SU-DHL-6 (cell line): ENCODE data around the gene ADAMTS14.

Experiments
- H2AFZ ChIP-seq: fragments of 200-600 bp; sonication (generic); 2 replicates; pipeline ENCODE4 v1.6.1; 2014; ENCODE audit warnings: low read depth, mild to moderate bottlenecking, moderate library complexity, mixed read lengths, antibody characterized with exemption, low read length; ENCODE audit not compliant: severe bottlenecking
- H3F3A ChIP-seq: fragments of 200-600 bp; shearing (Covaris generic); 2 replicates; pipeline ENCODE4 v1.6.0; 2016; ENCODE audit warnings: antibody characterized with exemption, mild to moderate bottlenecking; ENCODE audit not compliant: insufficient read depth
- H3K27ac ChIP-seq: fragments of 200-600 bp; sonication (generic); 2 replicates; pipeline ENCODE4 v1.5.1; 2016; ENCODE audit warnings: low read depth, mild to moderate bottlenecking, low read length, moderate library complexity, mixed read lengths
- H3K27me3 ChIP-seq: fragments of 200-600 bp; sonication (generic), shearing (Covaris generic); 2 replicates; pipeline ENCODE4 v1.6.0; 2014; ENCODE audit warnings: mild to moderate bottlenecking, low read length
- H3K36me3 ChIP-seq: fragments of 200-600 bp; sonication (generic); 2 replicates; pipeline ENCODE4 v1.6.1; 2014; ENCODE audit warnings: mild to moderate bottlenecking, low read length, mixed read lengths
- H3K4me2 ChIP-seq: fragments of 300-600, 200-600 bp; shearing (Covaris generic), sonication (generic); 2 replicates; pipeline ENCODE4 v1.6.0; 2014; ENCODE audit warnings: low read length, low read depth, mild to moderate bottlenecking; ENCODE audit not compliant: poor library complexity, severe bottlenecking
- H3K4me3 ChIP-seq: fragments of 200-600 bp; sonication (generic); 2 replicates; pipeline ENCODE4 v1.5.1; 2014; ENCODE audit warnings: antibody characterized with exemption, low read length, mild to moderate bottlenecking, mixed read lengths; ENCODE audit not compliant: insufficient read depth, poor library complexity, severe bottlenecking
- H3K79me2 ChIP-seq: fragments of 200-600 bp; sonication (generic); 2 replicates; pipeline ENCODE4 v1.6.1; 2014; ENCODE audit warnings: mild to moderate bottlenecking, low read length, moderate library complexity; ENCODE audit not compliant: insufficient read depth
- H3K9ac ChIP-seq: fragments of 200-600 bp; sonication (generic); 2 replicates; pipeline ENCODE4 v1.7.0; 2014; ENCODE audit warnings: mild to moderate bottlenecking, low read length
- H3K9me2 ChIP-seq: fragments of 200-600 bp; sonication (generic); replicated peaks from 2 replicates; pipeline ENCODE4 v1.6.1; 2014; ENCODE audit warnings: low read length; ENCODE audit not compliant: insufficient read depth
- H3K9me3 ChIP-seq: fragments of 200-600 bp; sonication (generic); 2 replicates; pipeline ENCODE4 v1.6.1; 2014; ENCODE audit warnings: low read length, mixed read lengths; ENCODE audit not compliant: insufficient read depth
- H4K20me1 ChIP-seq: fragments of 200-600 bp; sonication (generic); 2 replicates; pipeline ENCODE4 v1.6.1; 2014; ENCODE audit warnings: low read depth, mild to moderate bottlenecking, antibody characterized with exemption, low read length, moderate library complexity, mixed read lengths
- EZH2phosphoT487 ChIP-seq: fragments of 200-600 bp; sonication (generic), shearing (Covaris generic); conservative IDR thresholded peaks from 2 replicates; pipeline ENCODE4 v1.6.1; 2018; ENCODE audit warnings: mild to moderate bottlenecking, antibody characterized with exemption, low read length, moderate library complexity, mixed read lengths
- TF ChIP-seq, protein P1 (sequence below): fragments of 200-600 bp; sonication (generic); IDR thresholded peaks from one replicate; pipeline ENCODE4 v1.5.1; 2017; ENCODE audit warnings: antibody characterized with exemption, mild to moderate bottlenecking, low read length, moderate library complexity; ENCODE audit not compliant: insufficient read depth, poor library complexity, severe bottlenecking

Gene ADAMTS14

DNA sequence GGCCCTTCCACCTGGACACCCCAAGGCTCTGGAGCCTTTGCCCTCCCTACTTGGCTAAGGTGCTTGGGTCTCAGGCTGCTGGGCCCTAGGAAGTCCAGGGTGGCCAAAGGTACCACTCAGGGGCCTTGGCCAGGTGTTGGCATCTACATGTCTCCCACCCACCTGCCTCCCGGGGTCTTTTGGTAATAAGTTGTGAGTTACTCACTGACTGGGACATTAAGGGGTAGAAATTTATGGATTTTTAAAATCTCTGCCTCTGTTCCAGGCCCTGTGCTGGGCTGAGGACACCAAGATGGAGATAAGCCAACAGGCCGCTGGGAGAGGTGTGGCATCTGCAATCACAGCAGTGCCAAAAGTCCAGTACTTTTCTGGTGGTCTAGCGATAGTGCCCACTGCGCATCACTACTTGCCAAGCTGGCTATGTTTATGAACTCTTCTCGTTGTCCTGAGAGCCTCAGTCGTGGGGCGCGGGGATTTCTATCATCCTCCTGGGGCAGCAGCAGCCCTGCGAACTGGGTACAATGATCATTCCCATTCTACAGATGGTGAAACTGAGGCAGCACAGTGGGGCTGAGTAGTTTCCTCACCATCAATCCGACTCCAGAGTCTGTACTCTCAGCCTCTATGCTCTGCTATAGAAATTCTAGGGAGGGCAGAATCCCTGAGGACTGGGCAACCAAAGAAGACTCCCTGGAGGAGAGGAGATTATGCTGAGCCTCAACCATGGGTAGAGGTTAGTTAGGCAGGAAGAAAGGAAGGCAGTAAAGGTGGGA lies 76.7 kb downstream of the ADAMTS14 start:
- Histone ChIP-seq H3K36me3 (no peaks in the 10 kb centered on the region), H4K20me1 (no peaks in the 10 kb centered on the region), H3F3A (no peaks in the 10 kb centered on the region), H3K9me3 (no peaks in the 10 kb centered on the region), H3K4me3 (no peak overlapping the region), H2AFZ (no peak overlapping the region), H3K79me2 (no peaks in the 10 kb centered on the region), H3K9ac (no peak overlapping the region), H3K27ac (no peak overlapping the region), H3K4me2 (no peak overlapping the region), H3K27me3 (no peaks in the 10 kb centered on the region), H3K9me2 (no peaks in the 10 kb centered on the region)
- TF ChIP-seq EZH2phosphoT487, result no peak
- TF ChIP-seq, protein P1, sequence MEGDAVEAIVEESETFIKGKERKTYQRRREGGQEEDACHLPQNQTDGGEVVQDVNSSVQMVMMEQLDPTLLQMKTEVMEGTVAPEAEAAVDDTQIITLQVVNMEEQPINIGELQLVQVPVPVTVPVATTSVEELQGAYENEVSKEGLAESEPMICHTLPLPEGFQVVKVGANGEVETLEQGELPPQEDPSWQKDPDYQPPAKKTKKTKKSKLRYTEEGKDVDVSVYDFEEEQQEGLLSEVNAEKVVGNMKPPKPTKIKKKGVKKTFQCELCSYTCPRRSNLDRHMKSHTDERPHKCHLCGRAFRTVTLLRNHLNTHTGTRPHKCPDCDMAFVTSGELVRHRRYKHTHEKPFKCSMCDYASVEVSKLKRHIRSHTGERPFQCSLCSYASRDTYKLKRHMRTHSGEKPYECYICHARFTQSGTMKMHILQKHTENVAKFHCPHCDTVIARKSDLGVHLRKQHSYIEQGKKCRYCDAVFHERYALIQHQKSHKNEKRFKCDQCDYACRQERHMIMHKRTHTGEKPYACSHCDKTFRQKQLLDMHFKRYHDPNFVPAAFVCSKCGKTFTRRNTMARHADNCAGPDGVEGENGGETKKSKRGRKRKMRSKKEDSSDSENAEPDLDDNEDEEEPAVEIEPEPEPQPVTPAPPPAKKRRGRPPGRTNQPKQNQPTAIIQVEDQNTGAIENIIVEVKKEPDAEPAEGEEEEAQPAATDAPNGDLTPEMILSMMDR, result no peak

- Histone ChIP-seq H3K27me3 (no peaks in the 10 kb centered on the region), H3K4me2 (no peak overlapping the region), H3F3A (no peaks in the 10 kb centered on the region), H2AFZ (no peak overlapping the region), H3K79me2 (no peaks in the 10 kb centered on the region), H3K36me3 (no peaks in the 10 kb centered on the region), H3K9me2 (no peaks in the 10 kb centered on the region), H4K20me1 (no peaks in the 10 kb centered on the region), H3K27ac (no peak overlapping the region), H3K4me3 (no peak overlapping the region), H3K9me3 (no peaks in the 10 kb centered on the region), H3K9ac (no peak overlapping the region)
- TF ChIP-seq, protein P1, result no peak
- TF ChIP-seq EZH2phosphoT487, result no peak
Observed at GRCh38 chr10:70749756-70750155, 77.5 kb downstream of the ADAMTS14 start.

DNA sequence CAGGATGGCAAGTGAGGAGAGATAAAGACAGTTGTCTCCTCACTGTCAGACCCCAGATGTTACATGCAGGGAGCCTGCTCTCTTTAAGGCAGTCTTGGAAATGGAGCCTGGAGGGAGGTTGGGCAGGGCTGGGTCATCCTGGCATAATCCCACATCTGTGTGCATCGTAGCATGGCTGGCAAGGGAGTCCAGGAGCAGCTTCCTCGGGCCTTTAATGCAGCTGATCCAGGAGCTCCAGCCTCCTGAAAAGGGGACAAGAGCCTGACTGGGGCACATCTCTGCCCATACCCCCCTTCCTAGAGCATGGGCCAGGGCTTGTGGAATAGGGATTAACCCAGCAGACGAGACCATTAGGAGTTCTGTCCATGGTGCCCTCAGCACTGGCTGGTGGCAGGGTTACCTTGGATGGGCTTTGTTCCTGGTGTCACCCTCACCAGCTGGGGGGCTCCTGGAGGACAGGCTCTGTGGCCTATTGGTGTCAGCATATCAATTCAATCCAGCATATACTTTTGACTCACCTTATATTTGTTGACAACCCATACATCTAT lies 77.9 kb downstream of the ADAMTS14 start:
- Histone ChIP-seq H3K4me3 (no peak overlapping the region), H4K20me1 (no peaks in the 10 kb centered on the region), H3K9ac (no peak overlapping the region), H3K36me3 (no peaks in the 10 kb centered on the region), H3K4me2 (no peak overlapping the region), H3K79me2 (no peaks in the 10 kb centered on the region), H3F3A (no peaks in the 10 kb centered on the region), H2AFZ (no peak overlapping the region), H3K9me3 (no peaks in the 10 kb centered on the region), H3K27ac (no peak overlapping the region), H3K9me2 (no peaks in the 10 kb centered on the region), H3K27me3 (no peaks in the 10 kb centered on the region)
- TF ChIP-seq EZH2phosphoT487, result no peak
- TF ChIP-seq, protein P1, result no peak
